Body of pancreas (tissue), 4 donors: ENCODE measurements around the gene WDFY4. TPM values are rescaled to one million over a fixed set of nuclear protein-coding genes. Genes with fewer than 3 reads are reported as not detected.

ENCODE experiments used
- ATAC-seq: fragments of 150-250 bp; one replicate; pipeline ENCODE4 v1.9.1; 2016
- DNase-seq, 4 donors: peaks; one replicate each; pipeline ENCODE4 v3.0.0-alpha.2; 2019
- H3K27ac ChIP-seq, 4 donors: fragments of 200-600 bp; sonication (generic); 1 replicate in 3 of 4; 2 replicates in 1 of 4; pipeline versions ENCODE4 v1.5.1 to v1.6.1; 2016 to 2019; ENCODE audit warnings: mild to moderate bottlenecking in 1 of 4, mixed read lengths in 1 of 4, moderate library complexity in 1 of 4
- H3K27me3 ChIP-seq, 2 donors: fragments of 200-600 bp; sonication (generic); one replicate each; pipeline ENCODE4 v1.6.0; 2016; ENCODE audit warnings: mild to moderate bottlenecking in 1 of 2
- H3K36me3 ChIP-seq, 2 donors: fragments of 200-600 bp; sonication (generic); replicated peaks in 1 of 2; 2 replicates each; pipeline ENCODE4 v1.5.1; 2016; ENCODE audit warnings: low read depth in 2 of 2; ENCODE audit not compliant: insufficient read depth in 1 of 2
- H3K4me1 ChIP-seq: fragments of 200-600 bp; sonication (generic); one replicate; pipeline ENCODE4 v1.6.0; 2016
- H3K4me3 ChIP-seq, 2 donors: fragments of 200-600 bp; sonication (generic); 1 replicate in 1 of 2; 2 replicates in 1 of 2; pipeline ENCODE4 v1.5.1; 2016 to 2019
- H3K9me3 ChIP-seq, 3 donors: fragments of 200-600 bp; sonication (generic); 1 replicate in 2 of 3; 2 replicates in 1 of 3; pipeline ENCODE4 v1.5.1; 2016
- CTCF ChIP-seq, 7 experiments: fragments of 450-650 bp in 4 of 7; fragments of 200-600 bp in 3 of 7; sonication (generic) in 3 of 7; IDR thresholded peaks; one replicate each; pipeline ENCODE4 v1.5.1; 2016 to 2019; ENCODE audit warnings: antibody characterized with exemption in 7 of 7
- POLR2A ChIP-seq, 3 donors: fragments of 450-650 bp; IDR thresholded peaks; one replicate each; pipeline ENCODE4 v1.6.1; 2016; ENCODE audit warnings: antibody characterized with exemption in 3 of 3, mild to moderate bottlenecking in 2 of 3
- WGBS, 2 donors: methylation state at CpG; one replicate each; pipeline ENCODE4 v1.1.5; 2017; 5-methylcytosine and 5-hydroxymethylcytosine counted together
- intact Hi-C: fragments of 100-400 bp; cut with DNase I; formaldehyde crosslinking; loops from one replicate; pipeline ENCODE4 v1.15.1; 2023
- total RNA-seq, 2 donors: library from RNA; depleted of rRNA; stranded (reverse); fragments of >200 nt; gene quantifications; one replicate each; pipeline ENCODE4 v1.1.0, GENCODE V29; 2016

Gene WDFY4
- total RNA-seq, 2 donors from 2014 or later = 0.66 to 2.3 TPM

GRCh38 chr10:48733329-48733728, 48.7 kb downstream of the WDFY4 start:
- ATAC-seq (no peak), DNase-seq (no peak)
- Histone ChIP-seq H3K27ac (no peak overlapping the region), H3K9me3 (no peaks in the 10 kb centered on the region), H3K36me3 (no peaks in the 10 kb centered on the region), H3K4me3 (no peak overlapping the region), H3K27me3 (no peaks in the 10 kb centered on the region), H3K4me1 (no peaks in the 10 kb centered on the region)
- 38 to 44% methylated on average over 1 of the region's 1 CpG for WGBS, 2 donors
- TF ChIP-seq CTCF (IDR thresholded peaks at IDR 0.05) = no peak
- TF ChIP-seq POLR2A (IDR thresholded peaks at IDR 0.05) = no peak
- intact Hi-C loops = no loop called here

- Histone ChIP-seq H3K27ac (no peak overlapping the region), H3K9me3 (no peaks in the 10 kb centered on the region), H3K4me1 (no peaks in the 10 kb centered on the region), H3K4me3 (no peak overlapping the region), H3K27me3 (no peaks in the 10 kb centered on the region), H3K36me3 (no peaks in the 10 kb centered on the region)
- intact Hi-C loops = no loop called here
- 62 to 79% methylated on average over 8 of the region's 8 CpGs for WGBS, 2 donors
- ATAC-seq = no peak
- DNase-seq = no peak
- no peak for TF ChIP-seq CTCF (IDR thresholded peaks at IDR 0.05)
- no peak for TF ChIP-seq POLR2A (IDR thresholded peaks at IDR 0.05)
Observed at GRCh38 chr10:48735836-48736390, 51.2 kb downstream of the WDFY4 start.

- WGBS, 2 donors = 0 to 19% methylated on average over 1 of the region's 1 CpG
- H3K4me1 ChIP-seq = no peaks in the 10 kb centered on the region
- no peak overlapping the region for H3K4me3 ChIP-seq
- no peak for ATAC-seq
- no peaks in the 10 kb centered on the region for H3K36me3 ChIP-seq
- no peak for DNase-seq
- TF ChIP-seq CTCF (IDR thresholded peaks at IDR 0.05) = no peak
- TF ChIP-seq POLR2A (IDR thresholded peaks at IDR 0.05) = no peak
- H3K27ac ChIP-seq = no peak overlapping the region
- H3K27me3 ChIP-seq = no peaks in the 10 kb centered on the region
- intact Hi-C loops = no loop called here
- H3K9me3 ChIP-seq = no peaks in the 10 kb centered on the region
Observed at GRCh38 chr10:48736596-48736995, 51.9 kb downstream of the WDFY4 start.

- no peaks in the 10 kb centered on the region for H3K4me1 ChIP-seq
- intact Hi-C loops = no loop called here
- H3K27ac ChIP-seq = no peak overlapping the region
- no peaks in the 10 kb centered on the region for H3K9me3 ChIP-seq
- TF ChIP-seq POLR2A (IDR thresholded peaks at IDR 0.05) (no peak), CTCF (IDR thresholded peaks at IDR 0.05) (no peak)
- no peaks in the 10 kb centered on the region for H3K27me3 ChIP-seq
- no peak overlapping the region for H3K4me3 ChIP-seq
- ATAC-seq (no peak), DNase-seq (no peak)
- H3K36me3 ChIP-seq = no peaks in the 10 kb centered on the region
- WGBS, 2 donors = 59 to 73% methylated on average over 2 of the region's 2 CpGs
Observed at GRCh38 chr10:48737886-48738285, 53.2 kb downstream of the WDFY4 start.

- DNase-seq (no peak), ATAC-seq (no peak)
- Histone ChIP-seq H3K9me3 (no peaks in the 10 kb centered on the region), H3K36me3 (no peaks in the 10 kb centered on the region), H3K27me3 (no peaks in the 10 kb centered on the region), H3K27ac (no peak overlapping the region), H3K4me1 (no peaks in the 10 kb centered on the region), H3K4me3 (no peak overlapping the region)
- intact Hi-C loops = no loop called here
- TF ChIP-seq CTCF (IDR thresholded peaks at IDR 0.05) (no peak), POLR2A (IDR thresholded peaks at IDR 0.05) (no peak)
- 55 to 56% methylated on average over 7 of the region's 7 CpGs for WGBS, 2 donors
Observed at GRCh38 chr10:48739170-48739569, 54.5 kb downstream of the WDFY4 start.
